ENCODE results near the gene MXRA8. TPM values are rescaled to one million over a fixed set of nuclear protein-coding genes. Genes with fewer than 3 reads are reported as not detected.

The MXRA8 gene
- total and polyA plus RNA-seq, 2 donors (not counting 3 experiments of a cell fraction or from before 2014, with no cell fraction given): 0.82 to 1.9 TPM

- Histone ChIP-seq H3K4me2 (ENCODE audit: insufficient read depth, low read length) (no peak overlapping the region), H3K27ac (ENCODE audit: insufficient read depth, low read depth, low read length) (no peak overlapping the region), H4K20me1 (replicated peaks; ENCODE audit: control insufficient read depth, extremely low read depth, insufficient read depth, low read length) (no peaks in the 10 kb centered on the region), H3K4me1 (ENCODE audit: control insufficient read depth, extremely low read depth, insufficient read depth, low read length) (peaks cover 11% of the 10 kb centered on the region), H3K9me3 (replicated peaks; ENCODE audit: control insufficient read depth, insufficient read depth, low read length) (no peaks in the 10 kb centered on the region), H3K36me3 (ENCODE audit: control insufficient read depth in 2 of 2, extremely low read depth in 1 of 2, insufficient read depth in 2 of 2, low read length in 2 of 2) (peaks cover 0 to 15% of the 10 kb centered on the region in 2 experiments), H3K27me3 (ENCODE audit: control insufficient read depth in 2 of 2, insufficient read depth in 2 of 2, low read length in 2 of 2) (no peaks in the 10 kb centered on the region), H3K9ac (replicated peaks; ENCODE audit: extremely low read depth, insufficient read depth, low read length) (no peak overlapping the region), H3K9me1 (replicated peaks; ENCODE audit: control insufficient read depth, extremely low read depth, insufficient read depth, low read length) (no peaks in the 10 kb centered on the region), H3K79me2 (ENCODE audit: control insufficient read depth, insufficient read depth, low read length) (peaks cover 11% of the 10 kb centered on the region), H2AFZ (ENCODE audit: low read depth, low read length) (no peak overlapping the region), H3K4me3 (replicated peaks in 1 of 3; ENCODE audit: insufficient read depth in 1 of 3, low read depth in 1 of 3, low read length in 3 of 3) (no peak overlapping the region)
- dilution Hi-C loops (cut with MboI; ENCODE audit: extremely low pct_ligation_motif_present, low sequenced_read_pairs): no loop called here
- TF ChIP-seq EZH2 (IDR thresholded peaks at IDR 0.05; ENCODE audit: borderline replicate concordance, low read depth, low read length, severe bottlenecking) (no peak), POLR2AphosphoS5 (IDR thresholded peaks at IDR 0.05; ENCODE audit: insufficient read depth, low read depth, low read length) (no peak), JUN (IDR thresholded peaks at IDR 0.05; ENCODE audit: borderline replicate concordance, insufficient read depth, insufficient read length, low read depth) (no peak), POLR2A (IDR thresholded peaks at IDR 0.05; ENCODE audit: low read depth, low read length) (peak; percentile 23), GATA2 (IDR thresholded peaks at IDR 0.05; ENCODE audit: insufficient read depth, insufficient read length, low read depth, low read length) (no peak), FOS (IDR thresholded peaks at IDR 0.05; ENCODE audit: borderline replicate concordance, insufficient read depth, low read length) (no peak)
- TF ChIP-seq, protein P1, sequence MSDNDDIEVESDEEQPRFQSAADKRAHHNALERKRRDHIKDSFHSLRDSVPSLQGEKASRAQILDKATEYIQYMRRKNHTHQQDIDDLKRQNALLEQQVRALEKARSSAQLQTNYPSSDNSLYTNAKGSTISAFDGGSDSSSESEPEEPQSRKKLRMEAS (IDR thresholded peaks at IDR 0.05; ENCODE audit: insufficient read depth, insufficient read length): peak; percentile 21
- TF ChIP-seq, protein P2, sequence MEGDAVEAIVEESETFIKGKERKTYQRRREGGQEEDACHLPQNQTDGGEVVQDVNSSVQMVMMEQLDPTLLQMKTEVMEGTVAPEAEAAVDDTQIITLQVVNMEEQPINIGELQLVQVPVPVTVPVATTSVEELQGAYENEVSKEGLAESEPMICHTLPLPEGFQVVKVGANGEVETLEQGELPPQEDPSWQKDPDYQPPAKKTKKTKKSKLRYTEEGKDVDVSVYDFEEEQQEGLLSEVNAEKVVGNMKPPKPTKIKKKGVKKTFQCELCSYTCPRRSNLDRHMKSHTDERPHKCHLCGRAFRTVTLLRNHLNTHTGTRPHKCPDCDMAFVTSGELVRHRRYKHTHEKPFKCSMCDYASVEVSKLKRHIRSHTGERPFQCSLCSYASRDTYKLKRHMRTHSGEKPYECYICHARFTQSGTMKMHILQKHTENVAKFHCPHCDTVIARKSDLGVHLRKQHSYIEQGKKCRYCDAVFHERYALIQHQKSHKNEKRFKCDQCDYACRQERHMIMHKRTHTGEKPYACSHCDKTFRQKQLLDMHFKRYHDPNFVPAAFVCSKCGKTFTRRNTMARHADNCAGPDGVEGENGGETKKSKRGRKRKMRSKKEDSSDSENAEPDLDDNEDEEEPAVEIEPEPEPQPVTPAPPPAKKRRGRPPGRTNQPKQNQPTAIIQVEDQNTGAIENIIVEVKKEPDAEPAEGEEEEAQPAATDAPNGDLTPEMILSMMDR (IDR thresholded peaks at IDR 0.05; ENCODE audit: extremely low read depth in 1 of 2, insufficient read depth in 1 of 2, low read depth in 1 of 2, low read length in 2 of 2): no peak
- DNase-seq (ENCODE audit: low read depth, low spot score) (no peak), FAIRE-seq (no peak)
- CTCF ChIA-PET: no interaction called here
- POLR2A ChIA-PET: no interaction called here
- intact Hi-C loops (cut with micrococcal nuclease): no loop called here
- no TSS peak for BruUV-seq (replicated peaks)
These were observed 28.8 kb downstream of the MXRA8 start for GRCh38 chr1:1329304-1330210.

All from endothelial cell of umbilical vein (primary cell).